Measurements from ENCODE around the gene KLHL42. TPM values are rescaled to one million over a fixed set of nuclear protein-coding genes. Genes with fewer than 3 reads are reported as not detected.
A peak's percentile ranks its signal among the peaks of the same experiment; 100 is the strongest.
"Not testable (repeated sequence)": the region's sequence is repeated elsewhere in the genome, so short reads cannot be mapped to it uniquely, and the experiment has no call there.

Gene KLHL42, protein sequence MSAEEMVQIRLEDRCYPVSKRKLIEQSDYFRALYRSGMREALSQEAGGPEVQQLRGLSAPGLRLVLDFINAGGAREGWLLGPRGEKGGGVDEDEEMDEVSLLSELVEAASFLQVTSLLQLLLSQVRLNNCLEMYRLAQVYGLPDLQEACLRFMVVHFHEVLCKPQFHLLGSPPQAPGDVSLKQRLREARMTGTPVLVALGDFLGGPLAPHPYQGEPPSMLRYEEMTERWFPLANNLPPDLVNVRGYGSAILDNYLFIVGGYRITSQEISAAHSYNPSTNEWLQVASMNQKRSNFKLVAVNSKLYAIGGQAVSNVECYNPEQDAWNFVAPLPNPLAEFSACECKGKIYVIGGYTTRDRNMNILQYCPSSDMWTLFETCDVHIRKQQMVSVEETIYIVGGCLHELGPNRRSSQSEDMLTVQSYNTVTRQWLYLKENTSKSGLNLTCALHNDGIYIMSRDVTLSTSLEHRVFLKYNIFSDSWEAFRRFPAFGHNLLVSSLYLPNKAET
- total RNA-seq: 10 to 100 TPM; 14.6 to 24.0 (median 21.5) TPM

- TF ChIP-seq, protein P1, sequence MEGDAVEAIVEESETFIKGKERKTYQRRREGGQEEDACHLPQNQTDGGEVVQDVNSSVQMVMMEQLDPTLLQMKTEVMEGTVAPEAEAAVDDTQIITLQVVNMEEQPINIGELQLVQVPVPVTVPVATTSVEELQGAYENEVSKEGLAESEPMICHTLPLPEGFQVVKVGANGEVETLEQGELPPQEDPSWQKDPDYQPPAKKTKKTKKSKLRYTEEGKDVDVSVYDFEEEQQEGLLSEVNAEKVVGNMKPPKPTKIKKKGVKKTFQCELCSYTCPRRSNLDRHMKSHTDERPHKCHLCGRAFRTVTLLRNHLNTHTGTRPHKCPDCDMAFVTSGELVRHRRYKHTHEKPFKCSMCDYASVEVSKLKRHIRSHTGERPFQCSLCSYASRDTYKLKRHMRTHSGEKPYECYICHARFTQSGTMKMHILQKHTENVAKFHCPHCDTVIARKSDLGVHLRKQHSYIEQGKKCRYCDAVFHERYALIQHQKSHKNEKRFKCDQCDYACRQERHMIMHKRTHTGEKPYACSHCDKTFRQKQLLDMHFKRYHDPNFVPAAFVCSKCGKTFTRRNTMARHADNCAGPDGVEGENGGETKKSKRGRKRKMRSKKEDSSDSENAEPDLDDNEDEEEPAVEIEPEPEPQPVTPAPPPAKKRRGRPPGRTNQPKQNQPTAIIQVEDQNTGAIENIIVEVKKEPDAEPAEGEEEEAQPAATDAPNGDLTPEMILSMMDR (IDR thresholded peaks at IDR 0.05): no peak
- peak; percentile 93 for ATAC-seq (ENCODE audit: low FRiP score)
- DNase-seq (ENCODE audit: low spot score): peak; percentile 30
Observed at GRCh38 chr12:27779920-27780611, at the start of gene KLHL42, which contains the start of gene MANSC4. TSS of gene KLHL42 (plus strand) at chr12:27780233. CDS start at chr12:27780331, 98 bp downstream. TSS of gene MANSC4 (minus strand) at chr12:27780236. CDS start at chr12:27771276, 8,960 bp downstream.

- TF ChIP-seq, protein P1 (IDR thresholded peaks at IDR 0.05): no peak
- DNase-seq (ENCODE audit: low spot score): no peak
- ATAC-seq (ENCODE audit: low FRiP score): no peak
Observed at GRCh38 chr12:27732281-27732680, 47.8 kb upstream of the KLHL42 start.

- TF ChIP-seq, protein P1 (IDR thresholded peaks at IDR 0.05): no peak
- DNase-seq (ENCODE audit: low spot score): no peak
- no peak for ATAC-seq (ENCODE audit: low FRiP score)
Observed at GRCh38 chr12:27733052-27733656, 46.9 kb upstream of the KLHL42 start.

GRCh38 chr12:27733791-27734190 lies 46.2 kb upstream of the KLHL42 start:
- DNase-seq (ENCODE audit: low spot score) (no peak), ATAC-seq (ENCODE audit: low FRiP score) (no peak)
- TF ChIP-seq, protein P1 (IDR thresholded peaks at IDR 0.05): no peak

- ATAC-seq (ENCODE audit: low FRiP score); DNase-seq (ENCODE audit: low spot score): not testable (repeated sequence)
Observed at GRCh38 chr12:27734321-27734720, 45.7 kb upstream of the KLHL42 start.

- DNase-seq (ENCODE audit: low spot score) (no peak), ATAC-seq (ENCODE audit: low FRiP score) (no peak)
- TF ChIP-seq, protein P1 (IDR thresholded peaks at IDR 0.05): no peak
Observed at GRCh38 chr12:27743601-27744000, 36.4 kb upstream of the KLHL42 start.

- not testable (repeated sequence) for ATAC-seq (ENCODE audit: low FRiP score); DNase-seq (ENCODE audit: low spot score)
Observed at GRCh38 chr12:27745734-27746133, 34.3 kb upstream of the KLHL42 start.

Measured in omental fat pad (tissue), 4 donors.